SK-N-SH treated with all-trans-retinoic acid at 6 μM for 48 hours (cell line): Measurements from ENCODE around the gene LAMA2.

Experiments
- ARNTL ChIP-seq: fragments of 450-650 bp; formaldehyde crosslinking; IDR thresholded peaks from 2 replicates; pipeline ENCODE4 v1.5.0; 2020; ENCODE audit warnings: low read depth, mild to moderate bottlenecking, moderate library complexity, borderline replicate concordance
- BACH2 ChIP-seq: fragments of 250-450 bp; sonication (Bioruptor Pico); IDR thresholded peaks from 2 replicates; pipeline ENCODE4 v1.9.0; 2021; ENCODE audit warnings: mild to moderate bottlenecking, borderline replicate concordance
- CREB5 ChIP-seq: fragments of 250-450 bp; sonication (Bioruptor Pico); IDR thresholded peaks from 2 replicates; pipeline ENCODE4 v1.5.1; 2020; ENCODE audit warnings: low read depth, mild to moderate bottlenecking, moderate library complexity
- CSDC2 ChIP-seq: fragments of 250-450 bp; sonication (Bioruptor Pico); IDR thresholded peaks from 2 replicates; pipeline ENCODE4 v1.5.0; 2020; ENCODE audit warnings: mild to moderate bottlenecking, moderate library complexity
- CSRNP3 ChIP-seq: fragments of 250-450 bp; sonication (Bioruptor Pico); IDR thresholded peaks from 2 replicates; pipeline ENCODE4 v1.5.1; 2021; ENCODE audit warnings: mild to moderate bottlenecking, moderate library complexity
- GLIS3 ChIP-seq: fragments of 250-450 bp; sonication (Bioruptor Pico); IDR thresholded peaks from 2 replicates; pipeline ENCODE4 v1.5.0; 2020; ENCODE audit warnings: mild to moderate bottlenecking, moderate library complexity
- ISL1 ChIP-seq: fragments of 250-450 bp; sonication (Bioruptor Pico); IDR thresholded peaks from 2 replicates; pipeline ENCODE4 v2.1.2; 2022; ENCODE audit warnings: mild to moderate bottlenecking, moderate library complexity
- PATZ1 ChIP-seq: fragments of 250-450 bp; sonication (Bioruptor Pico); IDR thresholded peaks from 2 replicates; pipeline ENCODE4 v1.8.0; 2020; ENCODE audit warnings: mild to moderate bottlenecking, moderate library complexity, borderline replicate concordance
- RARB ChIP-seq: fragments of 250-450 bp; sonication (Bioruptor Pico); IDR thresholded peaks from 2 replicates; pipeline ENCODE4 v1.8.0; 2021; ENCODE audit warnings: mild to moderate bottlenecking, moderate library complexity
- TOX ChIP-seq: fragments of 250-450 bp; sonication (Bioruptor Pico); IDR thresholded peaks from 2 replicates; pipeline ENCODE4 v1.8.0; 2021; ENCODE audit warnings: mild to moderate bottlenecking, moderate library complexity, borderline replicate concordance
- TSHZ2 ChIP-seq: fragments of 250-450 bp; sonication (Bioruptor Pico); IDR thresholded peaks from 2 replicates; pipeline ENCODE4 v1.5.0; 2020; ENCODE audit warnings: mild to moderate bottlenecking, moderate library complexity
- ZC3H10 ChIP-seq: fragments of 250-450 bp; sonication (Bioruptor Pico); IDR thresholded peaks from 2 replicates; pipeline ENCODE4 v1.5.1; 2021; ENCODE audit warnings: mild to moderate bottlenecking, moderate library complexity

GRCh38 chr6:129432738-129433137 is 549.8 kb downstream of the LAMA2 start:
- no peak for TF ChIP-seq PATZ1 (CRISPR knock-in tag)
- no peak for TF ChIP-seq CREB5 (CRISPR knock-in tag)
- TF ChIP-seq CSRNP3 = no peak
- TF ChIP-seq TOX (CRISPR knock-in tag) = no peak
- no peak for TF ChIP-seq TSHZ2 (CRISPR knock-in tag)
- no peak for TF ChIP-seq ZC3H10 (CRISPR knock-in tag)
- no peak for TF ChIP-seq CSDC2 (CRISPR knock-in tag)
- TF ChIP-seq RARB (CRISPR knock-in tag) = no peak
- TF ChIP-seq GLIS3 = no peak
- no peak for TF ChIP-seq ISL1
- TF ChIP-seq BACH2 (CRISPR knock-in tag) = no peak
- no peak for TF ChIP-seq ARNTL
